Right lobe of liver (tissue), 6 donors: ENCODE results near the gene ADRM1. TPM values are rescaled to one million over a fixed set of nuclear protein-coding genes. Genes with fewer than 3 reads are reported as not detected.

Experiments
- ATAC-seq, 4 donors: fragments of 200-7000 bp; cut with Tn5 transposase; one replicate each; pipeline ENCODE4 v1.9.1; 2020; ENCODE audit warnings: mild to moderate bottlenecking in 4 of 4, moderate library complexity in 4 of 4
- DNase-seq, 3 donors: peaks; one replicate each; pipeline ENCODE4 v3.0.0-alpha.2; 2020
- H3K27ac ChIP-seq, 3 donors: fragments of 200-600 bp; one replicate each; pipeline ENCODE4 v1.8.0; 2022
- H3K27me3 ChIP-seq, 2 donors: fragments of 200-600 bp; one replicate each; pipeline ENCODE4 v1.8.0; 2022
- H3K36me3 ChIP-seq, 4 donors: fragments of 200-600 bp; sonication (generic) in 1 of 4; one replicate each; pipeline versions ENCODE4 v1.5.1 to v1.8.0; 2017 to 2022; ENCODE audit warnings: control low read depth in 1 of 4
- H3K4me1 ChIP-seq, 4 donors: fragments of 200-600 bp; sonication (generic) in 1 of 4; one replicate each; pipeline versions ENCODE4 v1.5.1 to v1.8.0; 2017 to 2022; ENCODE audit warnings: control low read depth in 1 of 4
- H3K4me3 ChIP-seq, 3 donors: fragments of 200-600 bp; one replicate each; pipeline ENCODE4 v1.8.0; 2022
- H3K9me3 ChIP-seq, 4 donors: fragments of 200-600 bp; sonication (generic) in 1 of 4; one replicate each; pipeline versions ENCODE4 v1.5.1 to v1.8.0; 2017 to 2022; ENCODE audit warnings: control low read depth in 1 of 4
- CTCF ChIP-seq, 4 donors: fragments of 200-600 bp in 3 of 4; fragments of 450-650 bp in 1 of 4; IDR thresholded peaks; one replicate each; pipeline versions ENCODE4 v1.5.1 to v1.8.0; 2016 to 2022; ENCODE audit warnings: antibody characterized with exemption in 4 of 4, mild to moderate bottlenecking in 2 of 4
- POLR2A ChIP-seq: fragments of 450-650 bp; IDR thresholded peaks from one replicate; pipeline ENCODE4 v1.6.1; 2017; ENCODE audit warnings: antibody characterized with exemption, mild to moderate bottlenecking
- WGBS: methylation state at CpG from one replicate; pipeline ENCODE4 v1.1.6; 2018; ENCODE audit warnings: low coverage, low lambda C conversion rate; ENCODE audit not compliant: insufficient coverage; ENCODE audit errors: missing lambda C conversion rate; 5-methylcytosine and 5-hydroxymethylcytosine counted together
- intact Hi-C, 2 donors: fragments of 100-400 bp; cut with DNase I; formaldehyde crosslinking; loops; one replicate each; pipeline versions ENCODE4 v1.11.2 to v1.14.1; 2022
- total RNA-seq, 6 experiments: library from RNA; depleted of rRNA in 2 of 6; stranded (reverse); fragments of >200 nt in 2 of 6; fragmentation: NEBNext Ultra II Directional in 3 of 6; extraction: Animal tissue kit (Norgen Biotek cat#: 25700) in 3 of 6; gene quantifications; one replicate each; pipeline versions ENCODE4 v1.1.0 to v1.2.4, GENCODE V29; 2016 to 2023
- donor health status: DM: no; HTN: yes; CAD: no.
- donor health status: DM: no; HTN: no; CAD: no.
- donor health status: DM: no; HTN: no; CAD: no.
- donor health status: DM: no; HTN: yes; CAD: no.
- donor health status: DM: no; HTN: yes; CAD: no.

ADRM1 gene
- total RNA-seq, 6 experiments from 2014 or later: 49.5 to 139 (median 55.7) TPM

DNA sequence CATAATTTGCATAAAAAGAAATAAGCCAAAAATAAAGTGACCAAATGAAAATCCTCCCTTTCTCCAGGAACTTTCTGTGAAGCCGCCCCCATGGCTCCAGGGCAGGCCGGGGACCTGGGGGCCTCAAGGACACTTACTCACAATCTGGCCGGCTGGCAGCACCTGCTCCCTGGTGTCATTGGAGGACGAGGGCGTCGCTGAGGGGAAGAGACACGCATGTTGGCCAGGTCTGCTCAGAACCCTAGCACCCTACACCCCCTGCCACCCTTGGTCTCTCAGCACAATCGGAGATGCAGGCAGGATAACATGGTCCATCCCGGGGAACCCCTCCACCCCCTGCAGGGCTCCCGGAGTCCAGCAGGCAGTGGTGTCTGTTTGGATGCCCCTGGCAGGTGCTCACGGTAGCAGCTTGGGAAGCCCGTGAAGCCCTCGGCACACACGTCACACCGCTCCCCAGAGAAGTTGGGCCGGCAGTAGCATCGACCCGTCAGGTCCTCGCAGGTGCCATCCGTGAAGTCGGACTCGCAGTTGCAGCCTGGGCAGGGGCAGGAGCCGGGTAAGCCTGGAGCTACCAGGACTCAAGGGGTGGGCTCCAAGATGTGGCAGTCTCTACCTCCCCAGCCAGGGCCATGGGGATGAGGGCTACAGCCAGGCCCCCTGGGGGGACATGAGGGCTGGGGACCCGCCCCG is 43.0 kb downstream of the ADRM1 start:
- H3K9me3 ChIP-seq: no peaks in the 10 kb centered on the region
- no peaks in the 10 kb centered on the region for H3K36me3 ChIP-seq
- peak in 1 of 3 donors; percentile 17 for DNase-seq
- H3K4me3 ChIP-seq: no peak overlapping the region
- WGBS: 76% methylated on average over 3 of the region's 25 CpGs
- intact Hi-C loops: no loop called here
- no peaks in the 10 kb centered on the region for H3K4me1 ChIP-seq
- no peak overlapping the region for H3K27ac ChIP-seq
- TF ChIP-seq CTCF (IDR thresholded peaks at IDR 0.05) (no peak), POLR2A (no peak)
- peak in 1 of 4 donors; percentile 15 for ATAC-seq
- H3K27me3 ChIP-seq: no peaks in the 10 kb centered on the region

GRCh38 chr20:62346398-62347150 is 43.8 kb downstream of the ADRM1 start:
- 95% methylated on average over 9 of the region's 34 CpGs for WGBS
- Histone ChIP-seq H3K27me3 (no peaks in the 10 kb centered on the region), H3K4me1 (no peaks in the 10 kb centered on the region), H3K27ac (no peak overlapping the region), H3K4me3 (no peak overlapping the region), H3K36me3 (peaks cover 0 to 2% (median 0%) of the 10 kb centered on the region in 4 donors), H3K9me3 (no peaks in the 10 kb centered on the region)
- TF ChIP-seq POLR2A (no peak), CTCF (IDR thresholded peaks at IDR 0.05) (no peak)
- DNase-seq: peak in 1 of 3 donors; percentile 20
- peak in 1 of 4 donors; percentile 4 for ATAC-seq
- intact Hi-C loops: no loop called here

DNA sequence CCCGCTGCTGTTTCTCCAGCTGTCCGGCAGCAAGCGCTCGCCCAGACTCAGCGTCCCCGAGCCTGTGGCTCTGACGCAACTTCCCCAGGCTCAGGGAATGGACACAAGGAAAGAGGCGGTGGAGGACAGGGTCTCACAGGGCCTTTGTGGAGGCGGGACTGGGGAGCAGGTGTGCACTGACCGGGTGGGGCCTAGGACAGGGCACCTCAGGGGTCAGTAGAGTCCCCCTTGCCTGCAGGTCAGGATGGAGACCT is 44.3 kb downstream of the ADRM1 start:
- Histone ChIP-seq H3K9me3 (no peaks in the 10 kb centered on the region), H3K27me3 (no peaks in the 10 kb centered on the region), H3K4me1 (no peaks in the 10 kb centered on the region), H3K36me3 (peaks cover 0 to 6% (median 0%) of the 10 kb centered on the region in 4 donors), H3K27ac (no peak overlapping the region), H3K4me3 (no peak overlapping the region)
- ATAC-seq (no peak), DNase-seq (no peak)
- no CpG with 5 or more reads among the region's 10 CpGs for WGBS
- TF ChIP-seq POLR2A (no peak), CTCF (IDR thresholded peaks at IDR 0.05) (no peak)
- intact Hi-C loops: no loop called here

- 80% methylated on average over 1 of the region's 9 CpGs for WGBS
- no peak overlapping the region for H3K27ac ChIP-seq
- no peak overlapping the region for H3K4me3 ChIP-seq
- peaks cover 0 to 6% (median 0%) of the 10 kb centered on the region in 4 donors for H3K36me3 ChIP-seq
- DNase-seq (no peak), ATAC-seq (no peak)
- no peaks in the 10 kb centered on the region for H3K27me3 ChIP-seq
- H3K4me1 ChIP-seq: peaks cover 0 to 3% (median 0%) of the 10 kb centered on the region in 4 donors
- intact Hi-C loops: no loop called here
- no peaks in the 10 kb centered on the region for H3K9me3 ChIP-seq
- TF ChIP-seq POLR2A: no peak
- TF ChIP-seq CTCF (IDR thresholded peaks at IDR 0.05): no peak
Observed at GRCh38 chr20:62347445-62347844, 44.6 kb downstream of the ADRM1 start.
